ENCODE data around the gene SNTA1.

The SNTA1 gene

DNA sequence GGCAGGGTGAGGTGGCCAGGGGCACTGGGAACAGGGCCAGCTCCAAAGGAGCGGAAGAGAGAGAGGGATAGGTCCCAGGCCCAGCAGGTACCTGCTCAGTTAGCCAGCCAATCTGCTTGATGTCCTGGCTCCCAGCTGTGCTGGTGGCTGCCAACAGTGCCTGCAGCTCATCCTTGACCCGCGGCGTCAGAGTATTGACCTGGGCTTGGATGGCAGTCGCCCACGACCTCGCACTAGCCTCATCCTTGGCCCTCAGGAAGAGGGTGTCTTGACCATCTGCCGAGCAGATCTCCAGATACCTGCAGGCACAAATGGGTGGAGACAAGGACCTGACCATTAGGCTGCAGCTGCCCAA is 31.1 kb downstream of the SNTA1 start:
- H3K79me2 ChIP-seq (ENCODE audit: low read length), result peaks cover 10% of the 10 kb centered on the region; the same call in 1 of the 2 replicates
- H3K4me1 ChIP-seq (ENCODE audit: low read length), result peaks cover 47% of the 10 kb centered on the region
- peaks cover 15% of the 10 kb centered on the region for H3K36me3 ChIP-seq (replicated peaks; ENCODE audit: low read depth, low read length)
- no peak overlapping the region for H3K27ac ChIP-seq (ENCODE audit: low read length)
- peaks cover under 1% of the 10 kb centered on the region; the same call in 1 of the 2 replicates for H3K9me3 ChIP-seq (ENCODE audit: insufficient read depth, low read length)
- TF ChIP-seq, protein P1, sequence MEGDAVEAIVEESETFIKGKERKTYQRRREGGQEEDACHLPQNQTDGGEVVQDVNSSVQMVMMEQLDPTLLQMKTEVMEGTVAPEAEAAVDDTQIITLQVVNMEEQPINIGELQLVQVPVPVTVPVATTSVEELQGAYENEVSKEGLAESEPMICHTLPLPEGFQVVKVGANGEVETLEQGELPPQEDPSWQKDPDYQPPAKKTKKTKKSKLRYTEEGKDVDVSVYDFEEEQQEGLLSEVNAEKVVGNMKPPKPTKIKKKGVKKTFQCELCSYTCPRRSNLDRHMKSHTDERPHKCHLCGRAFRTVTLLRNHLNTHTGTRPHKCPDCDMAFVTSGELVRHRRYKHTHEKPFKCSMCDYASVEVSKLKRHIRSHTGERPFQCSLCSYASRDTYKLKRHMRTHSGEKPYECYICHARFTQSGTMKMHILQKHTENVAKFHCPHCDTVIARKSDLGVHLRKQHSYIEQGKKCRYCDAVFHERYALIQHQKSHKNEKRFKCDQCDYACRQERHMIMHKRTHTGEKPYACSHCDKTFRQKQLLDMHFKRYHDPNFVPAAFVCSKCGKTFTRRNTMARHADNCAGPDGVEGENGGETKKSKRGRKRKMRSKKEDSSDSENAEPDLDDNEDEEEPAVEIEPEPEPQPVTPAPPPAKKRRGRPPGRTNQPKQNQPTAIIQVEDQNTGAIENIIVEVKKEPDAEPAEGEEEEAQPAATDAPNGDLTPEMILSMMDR (IDR thresholded peaks at IDR 0.05; ENCODE audit: low read depth, low read length), result no peak
- no peak for TF ChIP-seq EZH2phosphoT487 (IDR thresholded peaks at IDR 0.05; ENCODE audit: low read depth)
- no peak overlapping the region for H3K4me2 ChIP-seq (ENCODE audit: low read length)
- H3K9ac ChIP-seq (ENCODE audit: low read length), result no peak overlapping the region
- H2AFZ ChIP-seq (ENCODE audit: low read depth, low read length), result no peak overlapping the region
- no peaks in the 10 kb centered on the region for H4K20me1 ChIP-seq (ENCODE audit: insufficient read depth, low read length)
- H3K4me3 ChIP-seq (ENCODE audit: low read length), result no peak overlapping the region
- no peaks in the 10 kb centered on the region for H3K27me3 ChIP-seq (ENCODE audit: low read depth, low read length)

DNA sequence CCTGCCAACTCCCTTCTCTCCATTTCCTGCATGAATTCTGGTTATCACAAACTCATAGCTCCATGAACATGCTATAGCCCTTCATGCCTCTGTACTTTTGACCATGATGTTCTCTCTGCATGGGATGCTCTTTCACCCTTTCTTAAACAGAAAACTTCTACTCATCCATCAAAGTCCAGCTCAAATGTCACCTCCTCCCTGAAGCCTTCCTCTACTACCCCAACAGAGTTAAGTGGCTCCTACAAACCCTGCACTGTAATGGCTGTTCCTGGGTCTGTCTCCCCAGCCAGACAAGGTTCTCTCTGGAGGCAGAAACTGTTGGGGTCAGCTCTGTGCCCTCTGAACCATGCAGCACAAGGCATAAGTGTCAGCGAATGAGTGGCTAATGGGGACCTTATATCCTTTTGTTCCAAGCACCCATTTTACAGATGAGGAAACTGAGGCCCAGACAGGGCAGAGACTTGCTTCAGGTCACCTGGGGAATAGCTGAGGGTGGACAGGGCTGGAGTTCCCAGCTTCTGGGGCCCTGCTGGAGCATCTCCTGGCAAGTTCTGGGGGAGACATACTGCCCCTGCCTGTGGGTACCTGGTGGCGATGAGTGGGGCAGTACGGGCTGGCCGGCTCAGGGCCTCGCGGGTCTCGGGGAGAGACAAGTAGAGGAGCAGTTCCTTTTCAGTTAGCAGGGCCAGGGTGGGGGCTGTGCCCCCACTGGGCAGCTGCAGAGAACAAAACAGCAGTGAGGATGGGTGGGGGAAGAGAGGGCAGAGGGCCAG is 31.7 kb downstream of the SNTA1 start:
- Histone ChIP-seq H3K27ac (ENCODE audit: low read length) (no peak overlapping the region), H2AFZ (ENCODE audit: low read depth, low read length) (no peak overlapping the region), H3K9ac (ENCODE audit: low read length) (no peak overlapping the region), H4K20me1 (ENCODE audit: insufficient read depth, low read length) (no peaks in the 10 kb centered on the region), H3K36me3 (replicated peaks; ENCODE audit: low read depth, low read length) (peaks cover 20% of the 10 kb centered on the region), H3K79me2 (ENCODE audit: low read length) (peaks cover 16% of the 10 kb centered on the region; the same call in 1 of the 2 replicates), H3K4me1 (ENCODE audit: low read length) (peaks cover 52% of the 10 kb centered on the region), H3K4me3 (ENCODE audit: low read length) (no peak overlapping the region), H3K9me3 (ENCODE audit: insufficient read depth, low read length) (peaks cover 7% of the 10 kb centered on the region), H3K27me3 (ENCODE audit: low read depth, low read length) (no peaks in the 10 kb centered on the region), H3K4me2 (ENCODE audit: low read length) (no peak overlapping the region)
- TF ChIP-seq, protein P1 (IDR thresholded peaks at IDR 0.05; ENCODE audit: low read depth, low read length), result no peak
- no peak for TF ChIP-seq EZH2phosphoT487 (IDR thresholded peaks at IDR 0.05; ENCODE audit: low read depth)

DNA sequence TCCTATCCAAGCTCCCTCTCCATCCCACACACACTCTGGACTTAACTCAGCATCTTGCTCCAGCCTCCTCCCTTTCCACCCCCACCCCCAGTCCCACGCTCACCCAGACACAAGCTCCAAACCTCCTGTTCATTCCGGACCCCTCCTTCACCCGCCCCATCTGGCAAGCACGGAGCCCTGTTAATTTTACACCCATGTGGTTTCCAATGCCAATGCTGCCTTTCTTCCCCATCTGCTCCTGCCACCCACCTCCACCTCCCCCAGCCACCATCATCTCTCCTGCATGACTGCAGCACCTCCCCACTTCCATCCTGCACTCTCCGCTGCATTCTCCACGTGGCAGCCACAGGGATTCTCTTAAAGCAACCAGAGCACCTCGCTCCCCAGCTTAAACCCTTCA is 32.3 kb downstream of the SNTA1 start:
- H3K27ac ChIP-seq (ENCODE audit: low read length), result no peak overlapping the region
- TF ChIP-seq, protein P1 (IDR thresholded peaks at IDR 0.05; ENCODE audit: low read depth, low read length), result no peak
- TF ChIP-seq EZH2phosphoT487 (IDR thresholded peaks at IDR 0.05; ENCODE audit: low read depth), result no peak

DNA sequence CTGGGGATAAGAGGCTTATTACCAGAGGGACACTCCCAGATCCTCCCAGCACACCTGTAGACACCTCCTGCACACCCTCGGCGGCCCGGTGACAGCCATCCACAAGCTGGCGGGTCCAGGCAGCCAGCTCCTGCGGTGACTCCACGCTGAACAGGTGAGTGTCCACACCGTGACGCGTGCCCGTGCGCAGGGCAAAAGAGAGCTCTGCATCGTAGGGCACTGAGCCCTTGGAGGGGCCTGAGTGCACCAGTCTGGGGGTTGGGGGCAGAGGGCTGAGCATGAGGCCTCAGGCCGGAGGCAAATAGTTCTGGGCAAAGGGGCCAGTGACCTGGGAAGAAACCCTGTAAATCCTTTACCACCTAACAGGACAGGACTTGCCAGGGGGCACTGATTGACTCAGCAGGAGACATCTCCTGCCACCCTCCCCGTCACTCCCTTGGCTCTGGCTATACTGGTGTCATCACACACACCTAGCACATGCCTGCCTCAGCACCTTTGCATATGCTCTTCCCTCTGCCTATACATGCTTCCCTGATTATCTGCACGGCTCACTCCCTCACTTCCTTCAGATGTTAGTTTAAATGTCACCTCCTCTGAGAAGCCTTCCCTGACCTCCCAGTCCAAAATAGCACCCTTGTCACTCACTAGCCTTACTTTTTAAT is 33.4 kb downstream of the SNTA1 start:
- Histone ChIP-seq H2AFZ (ENCODE audit: low read depth, low read length) (no peak overlapping the region), H3K4me1 (ENCODE audit: low read length) (peaks cover 46% of the 10 kb centered on the region), H3K4me2 (ENCODE audit: low read length) (peak overlapping the region; percentile 86), H3K9ac (ENCODE audit: low read length) (no peak overlapping the region), H3K27ac (ENCODE audit: low read length) (peak overlapping the region; percentile 89; the same call in 1 of the 2 replicates), H4K20me1 (ENCODE audit: insufficient read depth, low read length) (no peaks in the 10 kb centered on the region), H3K9me3 (ENCODE audit: insufficient read depth, low read length) (peaks cover 7% of the 10 kb centered on the region), H3K79me2 (ENCODE audit: low read length) (peaks cover 28% of the 10 kb centered on the region), H3K36me3 (replicated peaks; ENCODE audit: low read depth, low read length) (peaks cover 30% of the 10 kb centered on the region), H3K4me3 (ENCODE audit: low read length) (no peak overlapping the region), H3K27me3 (ENCODE audit: low read depth, low read length) (no peaks in the 10 kb centered on the region)
- TF ChIP-seq EZH2phosphoT487 (IDR thresholded peaks at IDR 0.05; ENCODE audit: low read depth), result no peak
- TF ChIP-seq, protein P1 (IDR thresholded peaks at IDR 0.05; ENCODE audit: low read depth, low read length), result no peak

More for the DNA sequence above, 32.3 kb downstream of the SNTA1 start:
- no peak overlapping the region for H3K4me3 ChIP-seq (ENCODE audit: low read length)
- H3K79me2 ChIP-seq (ENCODE audit: low read length), result peaks cover 20% of the 10 kb centered on the region; the same call in 1 of the 2 replicates
- H3K4me2 ChIP-seq (ENCODE audit: low read length), result no peak overlapping the region
- no peaks in the 10 kb centered on the region for H4K20me1 ChIP-seq (ENCODE audit: insufficient read depth, low read length)
- H3K9ac ChIP-seq (ENCODE audit: low read length), result no peak overlapping the region
- H3K27me3 ChIP-seq (ENCODE audit: low read depth, low read length), result no peaks in the 10 kb centered on the region
- H3K36me3 ChIP-seq (replicated peaks; ENCODE audit: low read depth, low read length), result peaks cover 24% of the 10 kb centered on the region
- H3K9me3 ChIP-seq (ENCODE audit: insufficient read depth, low read length), result peaks cover 7% of the 10 kb centered on the region
- H3K4me1 ChIP-seq (ENCODE audit: low read length), result peaks cover 53% of the 10 kb centered on the region
- no peak overlapping the region for H2AFZ ChIP-seq (ENCODE audit: low read depth, low read length)
